Ishikawa (cell line): ENCODE measurements around the gene SLITRK5.

ENCODE experiments used
- CEBPB ChIP-seq: IDR thresholded peaks from 2 replicates; pipeline ENCODE4 v1.6.1; 2012
- CREB1 ChIP-seq: IDR thresholded peaks from 2 replicates; pipeline ENCODE4 v1.6.1; 2012; ENCODE audit warnings: low read depth
- EGR1 ChIP-seq: IDR thresholded peaks from 2 replicates; pipeline ENCODE4 v1.6.1; 2012
- EP300 ChIP-seq: IDR thresholded peaks from 2 replicates; pipeline ENCODE4 v1.6.1; 2012; ENCODE audit warnings: borderline replicate concordance
- FOXM1 ChIP-seq: IDR thresholded peaks from 2 replicates; pipeline ENCODE4 v1.6.1; 2012; ENCODE audit warnings: low read depth, borderline replicate concordance
- MAX ChIP-seq: IDR thresholded peaks from 2 replicates; pipeline ENCODE4 v1.6.1; 2012
- NFIC ChIP-seq: IDR thresholded peaks from 2 replicates; pipeline ENCODE4 v1.6.1; 2012
- RAD21 ChIP-seq: IDR thresholded peaks from 2 replicates; pipeline ENCODE4 v1.6.1; 2012; ENCODE audit warnings: low read depth
- REST ChIP-seq: IDR thresholded peaks from 2 replicates; pipeline ENCODE4 v1.6.1; 2012; ENCODE audit warnings: low read depth, mild to moderate bottlenecking
- TAF1 ChIP-seq: IDR thresholded peaks from 2 replicates; pipeline ENCODE4 v1.6.1; 2012; ENCODE audit warnings: low read depth, mild to moderate bottlenecking
- TCF12 ChIP-seq: IDR thresholded peaks from 2 replicates; pipeline ENCODE4 v1.6.1; 2012; ENCODE audit warnings: low read depth
- TEAD4 ChIP-seq: IDR thresholded peaks from 2 replicates; pipeline ENCODE4 v1.6.1; 2012
- USF1 ChIP-seq: IDR thresholded peaks from 2 replicates; pipeline ENCODE4 v1.6.1; 2012
- YY1 ChIP-seq: IDR thresholded peaks from 2 replicates; pipeline ENCODE4 v1.6.1; 2012; ENCODE audit warnings: low read depth
- ZBTB7A ChIP-seq: IDR thresholded peaks from 2 replicates; pipeline ENCODE4 v1.6.1; 2012; ENCODE audit warnings: low read depth

SLITRK5 gene

DNA sequence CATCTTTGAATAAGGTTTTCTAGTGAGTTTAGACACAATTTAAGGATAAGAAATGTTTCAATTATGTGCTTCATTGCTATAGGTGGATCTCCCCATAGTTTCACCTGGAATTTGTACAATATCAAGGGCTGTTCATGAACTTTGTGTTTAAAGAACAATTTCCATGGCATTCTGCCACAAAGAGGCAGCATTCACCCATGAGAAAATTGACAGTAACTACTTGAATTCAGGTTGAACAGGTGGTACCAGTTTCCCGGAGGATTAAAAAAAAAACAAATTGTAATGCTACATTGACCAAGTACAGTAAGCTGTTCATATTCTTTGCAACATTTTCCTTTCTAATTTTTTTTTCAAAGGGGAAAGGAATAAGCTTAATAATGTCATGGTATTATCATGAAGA is 9.1 kb downstream of the SLITRK5 start:
- TF ChIP-seq TEAD4 (peak; percentile 62; the same call in 1 of the 2 replicates), TCF12 (peak; percentile 68), ZBTB7A (no peak), FOXM1 (peak; percentile 92), RAD21 (peak; percentile 76), EGR1 (no peak), NFIC (peak; percentile 87), EP300 (peak; percentile 73)

DNA sequence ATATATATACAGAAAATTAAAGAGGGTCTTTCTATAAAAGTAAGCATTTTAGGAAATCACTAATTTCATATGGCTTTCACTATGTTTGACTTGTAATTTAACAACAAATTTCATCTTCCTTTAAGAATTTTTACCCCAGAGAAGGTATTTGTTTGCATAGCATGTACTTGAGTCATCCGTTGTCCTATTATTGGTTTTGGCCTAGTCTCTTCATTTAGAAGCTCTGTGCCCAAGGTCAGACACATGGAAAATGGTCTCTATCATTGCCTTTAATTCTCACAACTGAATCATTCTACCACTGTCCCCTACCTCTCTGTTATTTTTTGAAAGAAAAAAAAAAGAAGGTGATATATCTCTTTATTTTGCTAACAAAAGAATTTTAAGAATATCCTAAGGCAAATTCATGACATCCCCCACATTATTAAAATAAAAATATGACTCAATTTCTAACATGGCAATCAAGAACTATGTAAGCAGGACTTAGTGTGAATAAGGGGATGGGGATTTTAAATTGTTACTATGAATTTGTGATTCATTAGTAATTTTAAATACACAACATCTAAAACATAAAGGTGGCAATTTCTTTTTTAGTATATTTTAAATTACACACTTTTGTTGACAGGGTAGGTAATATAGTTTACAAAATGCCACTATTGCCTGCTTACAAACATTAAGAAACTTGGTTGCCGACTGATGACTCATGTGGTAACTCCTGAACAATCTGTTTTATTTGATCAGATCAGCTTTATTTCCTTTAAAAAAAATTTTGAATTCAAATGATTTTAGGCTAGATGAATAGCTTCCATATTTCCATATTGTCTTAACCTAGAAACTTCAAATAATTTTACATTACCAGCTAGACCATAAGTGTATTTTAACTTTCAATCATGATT is 13.9 kb downstream of the SLITRK5 start:
- TF ChIP-seq CEBPB (no peak), TCF12 (no peak), RAD21 (no peak), EGR1 (no peak), YY1 (no peak), TEAD4 (no peak), REST (no peak), TAF1 (no peak), EP300 (no peak), FOXM1 (no peak), CREB1 (no peak), MAX (no peak), ZBTB7A (no peak), USF1 (no peak), NFIC (no peak)

DNA sequence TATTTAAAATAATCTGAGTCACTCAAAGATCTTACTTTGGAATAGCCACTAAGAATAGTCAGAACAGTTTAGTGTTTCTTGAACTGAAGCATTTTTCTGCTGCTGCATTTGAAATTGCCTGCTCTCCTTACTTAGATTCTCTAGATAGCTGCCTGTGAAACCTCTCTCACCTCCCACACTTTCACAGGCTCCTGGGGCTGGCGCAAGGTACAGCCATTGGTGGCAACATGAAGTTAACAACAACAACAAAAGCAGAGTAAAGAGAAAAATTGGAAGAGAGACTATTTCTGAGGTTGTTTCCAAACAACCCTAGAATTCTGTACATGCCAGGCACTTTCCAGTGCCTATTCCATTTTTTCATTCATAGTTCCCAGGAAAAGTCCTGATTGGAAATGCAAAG is 25.3 kb downstream of the SLITRK5 start:
- TF ChIP-seq USF1 (no peak), ZBTB7A (no peak), MAX (no peak), TCF12 (no peak), FOXM1 (no peak), CEBPB (no peak), TAF1 (no peak), TEAD4 (no peak), EGR1 (no peak), REST (no peak), EP300 (no peak), NFIC (no peak)

GRCh38 chr13:87698268-87698667 is 27.1 kb downstream of the SLITRK5 start:
- TF ChIP-seq YY1 (no peak), EGR1 (no peak), REST (no peak), TEAD4 (no peak), MAX (no peak), CREB1 (no peak), USF1 (no peak), NFIC (no peak), CEBPB (no peak), TAF1 (no peak), TCF12 (no peak), RAD21 (no peak), ZBTB7A (no peak), EP300 (no peak), FOXM1 (no peak)
